ENCODE results near the gene FAM227B. TPM values are rescaled to one million over a fixed set of nuclear protein-coding genes. Genes with fewer than 3 reads are reported as not detected.
"Not testable (repeated sequence)": the region's sequence is repeated elsewhere in the genome, so short reads cannot be mapped to it uniquely, and the experiment has no call there.

The FAM227B gene
- total and polyA plus RNA-seq, 2 donors (not counting 1 experiment from before 2014, with no cell fraction given), result 2.7 to 9.7 TPM

GRCh38 chr15:49556437-49556836 lies 64.2 kb downstream of the FAM227B start:
- no peak for DNase-seq (ENCODE audit: low read depth in 2 of 2)
- H3K27ac ChIP-seq (ENCODE audit: insufficient read depth, low read length), result no peak overlapping the region
- no peak overlapping the region for H2AFZ ChIP-seq (ENCODE audit: low read length)
- H3K79me2 ChIP-seq (ENCODE audit: control insufficient read depth, insufficient read depth, low read length), result no peaks in the 10 kb centered on the region
- H3K9ac ChIP-seq (ENCODE audit: insufficient read depth, low read length), result no peak overlapping the region
- no peaks in the 10 kb centered on the region for H3K4me1 ChIP-seq (ENCODE audit: control insufficient read depth, extremely low read depth, insufficient read depth, low read length)
- H4K20me1 ChIP-seq (ENCODE audit: control insufficient read depth, extremely low read depth, insufficient read depth, low read length), result no peaks in the 10 kb centered on the region
- H3K9me3 ChIP-seq (ENCODE audit: control insufficient read depth, insufficient read depth, low read depth, low read length), result no peaks in the 10 kb centered on the region
- no peak for TF ChIP-seq CTCF (conservative IDR thresholded peaks at IDR 0.05 in 1 of 2, IDR thresholded peaks at IDR 0.05 in 1 of 2; ENCODE audit: low read depth in 1 of 2, low read length in 2 of 2)
- no peak for TF ChIP-seq EZH2 (IDR thresholded peaks at IDR 0.05; ENCODE audit: low read length, missing control alignments)
- H3K36me3 ChIP-seq (ENCODE audit: control insufficient read depth, insufficient read depth, low read length), result no peaks in the 10 kb centered on the region
- H3K27me3 ChIP-seq (ENCODE audit: control insufficient read depth, insufficient read depth, low read length), result no peaks in the 10 kb centered on the region
- no peak overlapping the region for H3K4me2 ChIP-seq (ENCODE audit: extremely low read depth, insufficient read depth, low read length)
- no peak overlapping the region for H3K4me3 ChIP-seq (replicated peaks in 1 of 4; ENCODE audit: control extremely low read depth in 1 of 4, insufficient read depth in 1 of 4, low read depth in 3 of 4, low read length in 4 of 4)

- not testable (repeated sequence) for H3K36me3 ChIP-seq (ENCODE audit: control insufficient read depth, insufficient read depth, low read length); H3K9ac ChIP-seq (ENCODE audit: insufficient read depth, low read length); DNase-seq (ENCODE audit: low read depth in 2 of 2); H2AFZ ChIP-seq (ENCODE audit: low read length); H4K20me1 ChIP-seq (ENCODE audit: control insufficient read depth, extremely low read depth, insufficient read depth, low read length); H3K9me3 ChIP-seq (ENCODE audit: control insufficient read depth, insufficient read depth, low read depth, low read length); H3K4me2 ChIP-seq (ENCODE audit: extremely low read depth, insufficient read depth, low read length); H3K27me3 ChIP-seq (ENCODE audit: control insufficient read depth, insufficient read depth, low read length); H3K4me1 ChIP-seq (ENCODE audit: control insufficient read depth, extremely low read depth, insufficient read depth, low read length); H3K79me2 ChIP-seq (ENCODE audit: control insufficient read depth, insufficient read depth, low read length); H3K27ac ChIP-seq (ENCODE audit: insufficient read depth, low read length); H3K4me3 ChIP-seq (replicated peaks in 1 of 4; ENCODE audit: control extremely low read depth in 1 of 4, insufficient read depth in 1 of 4, low read depth in 3 of 4, low read length in 4 of 4)
Observed at GRCh38 chr15:49550342-49550741, 70.3 kb downstream of the FAM227B start.

- H4K20me1 ChIP-seq (ENCODE audit: control insufficient read depth, extremely low read depth, insufficient read depth, low read length), result no peaks in the 10 kb centered on the region
- no peaks in the 10 kb centered on the region for H3K4me1 ChIP-seq (ENCODE audit: control insufficient read depth, extremely low read depth, insufficient read depth, low read length)
- H3K79me2 ChIP-seq (ENCODE audit: control insufficient read depth, insufficient read depth, low read length), result no peaks in the 10 kb centered on the region
- no peak for TF ChIP-seq CTCF (conservative IDR thresholded peaks at IDR 0.05 in 1 of 2, IDR thresholded peaks at IDR 0.05 in 1 of 2; ENCODE audit: low read depth in 1 of 2, low read length in 2 of 2)
- TF ChIP-seq EZH2 (IDR thresholded peaks at IDR 0.05; ENCODE audit: low read length, missing control alignments), result no peak
- H3K9ac ChIP-seq (ENCODE audit: insufficient read depth, low read length), result no peak overlapping the region
- no peak overlapping the region for H3K4me3 ChIP-seq (replicated peaks in 1 of 4; ENCODE audit: control extremely low read depth in 1 of 4, insufficient read depth in 1 of 4, low read depth in 3 of 4, low read length in 4 of 4)
- H3K27ac ChIP-seq (ENCODE audit: insufficient read depth, low read length), result no peak overlapping the region
- H3K27me3 ChIP-seq (ENCODE audit: control insufficient read depth, insufficient read depth, low read length), result no peaks in the 10 kb centered on the region
- no peak overlapping the region for H3K4me2 ChIP-seq (ENCODE audit: extremely low read depth, insufficient read depth, low read length)
- no peaks in the 10 kb centered on the region for H3K9me3 ChIP-seq (ENCODE audit: control insufficient read depth, insufficient read depth, low read depth, low read length)
- no peaks in the 10 kb centered on the region for H3K36me3 ChIP-seq (ENCODE audit: control insufficient read depth, insufficient read depth, low read length)
- no peak overlapping the region for H2AFZ ChIP-seq (ENCODE audit: low read length)
- no peak for DNase-seq (ENCODE audit: low read depth in 2 of 2)
Observed at GRCh38 chr15:49538520-49538919, 82.1 kb downstream of the FAM227B start.
